Activated CD4-positive, alpha-beta T cell treated with anti-CD3 and anti-CD28 coated beads, Interleukin-2, Interleukin-4, amounts not matched to agents 100 ng/mL and 50 ng/mL, durations not matched to agents 16 hours and 8 hours (primary cell): ENCODE data around the gene FAAP20.
A peak's percentile ranks its signal among the peaks of the same experiment; 100 is the strongest.

Experiments used
- DNase-seq: peaks from one replicate; pipeline ENCODE4 v3.0.0-alpha.2; 2020; ENCODE audit warnings: low spot score

Gene FAAP20

GRCh38 chr1:2194319-2194897 is at the start of gene FAAP20:
FAAP20 (minus strand) TSS chr1:2194772; CDS start chr1:2194749, 23 bp downstream.
- peak; percentile 65 for DNase-seq

GRCh38 chr1:2242814-2243725 is 48.5 kb upstream of the FAAP20 start:
- no peak for DNase-seq

GRCh38 chr1:2241820-2242219 is 47.2 kb upstream of the FAAP20 start:
- DNase-seq = no peak

- DNase-seq = no peak
Observed at GRCh38 chr1:2240270-2241156, 45.9 kb upstream of the FAAP20 start.

- DNase-seq = no peak
Observed at GRCh38 chr1:2239384-2239985, 44.9 kb upstream of the FAAP20 start.

- DNase-seq = no peak
Observed at GRCh38 chr1:2239013-2239370, 44.4 kb upstream of the FAAP20 start.

GRCh38 chr1:2238361-2239012 is 43.9 kb upstream of the FAAP20 start:
- DNase-seq = no peak

GRCh38 chr1:2237773-2238172 is 43.2 kb upstream of the FAAP20 start:
- no peak for DNase-seq

- no peak for DNase-seq
Observed at GRCh38 chr1:2236695-2237677, 42.4 kb upstream of the FAAP20 start.

GRCh38 chr1:2235300-2235998 is 40.9 kb upstream of the FAAP20 start:
- no peak for DNase-seq

- no peak for DNase-seq
Observed at GRCh38 chr1:2234762-2235113, 40.2 kb upstream of the FAAP20 start.

- DNase-seq = peak; percentile 77
Observed at GRCh38 chr1:2233997-2234761, 39.6 kb upstream of the FAAP20 start.

- DNase-seq = no peak
Observed at GRCh38 chr1:2233468-2233867, 38.9 kb upstream of the FAAP20 start.

GRCh38 chr1:2232916-2233438 is 38.4 kb upstream of the FAAP20 start:
- DNase-seq = no peak

- no peak for DNase-seq
Observed at GRCh38 chr1:2232255-2232915, 37.8 kb upstream of the FAAP20 start.

- peak; percentile 69 for DNase-seq
Observed at GRCh38 chr1:2231532-2232254, 37.1 kb upstream of the FAAP20 start.

- no peak for DNase-seq
Observed at GRCh38 chr1:2230781-2231531, 36.4 kb upstream of the FAAP20 start.
